Heart right ventricle (tissue), 16 donors: ENCODE data around the gene ARHGDIG. TPM values are rescaled to one million over a fixed set of nuclear protein-coding genes. Genes with fewer than 3 reads are reported as not detected.

Experiments used
- ATAC-seq, 8 donors: fragments of 200-7000 bp; cut with Tn5 transposase; one replicate each; pipeline ENCODE4 v1.9.1; 2020; ENCODE audit warnings: mild to moderate bottlenecking in 8 of 8, moderate library complexity in 8 of 8, moderate number of reproducible peaks in 1 of 8
- DNase-seq, 2 donors: peaks; one replicate each; pipeline ENCODE4 v3.0.0-alpha.2; 2020
- H3K27ac ChIP-seq, 10 donors: fragments of 200-600 bp; sonication (generic) in 2 of 10; one replicate each; pipeline versions ENCODE4 v1.5.0 to v1.8.0; 2020 to 2022; ENCODE audit warnings: mild to moderate bottlenecking in 3 of 10
- H3K27me3 ChIP-seq, 7 donors: fragments of 200-600 bp; one replicate each; pipeline ENCODE4 v1.8.0; 2021 to 2022; ENCODE audit warnings: mild to moderate bottlenecking in 2 of 7
- H3K36me3 ChIP-seq, 9 donors: fragments of 200-600 bp; sonication (generic) in 1 of 9; one replicate each; pipeline versions ENCODE4 v1.5.0 to v1.8.0; 2020 to 2022; ENCODE audit warnings: mild to moderate bottlenecking in 2 of 9
- H3K4me1 ChIP-seq, 9 donors: fragments of 200-600 bp; sonication (generic) in 1 of 9; one replicate each; pipeline versions ENCODE4 v1.5.0 to v1.8.0; 2020 to 2022; ENCODE audit warnings: mild to moderate bottlenecking in 4 of 9
- H3K4me3 ChIP-seq, 10 donors: fragments of 200-600 bp; sonication (generic) in 2 of 10; one replicate each; pipeline versions ENCODE4 v1.5.0 to v1.8.0; 2020 to 2022; ENCODE audit warnings: mild to moderate bottlenecking in 7 of 10, moderate library complexity in 2 of 10
- H3K9me3 ChIP-seq, 11 donors: fragments of 200-600 bp in 10 of 11; sonication (generic) in 2 of 11; one replicate each; pipeline versions ENCODE4 v1.5.0 to v1.8.0; 2013 to 2022; ENCODE audit warnings: mild to moderate bottlenecking in 2 of 11, control low read depth in 1 of 11, moderate library complexity in 1 of 11
- CTCF ChIP-seq, 9 donors: fragments of 200-600 bp; sonication (generic) in 2 of 9; IDR thresholded peaks; one replicate each; pipeline versions ENCODE4 v1.5.0 to v1.8.0; 2021 to 2022; ENCODE audit warnings: antibody characterized with exemption in 9 of 9, mild to moderate bottlenecking in 5 of 9, moderate library complexity in 1 of 9
- WGBS, 2 donors: extraction: QIAGEN DNeasy Blood & Tissue Kit; methylation state at CpG; one replicate each; pipeline ENCODE4 v1.1.7; 2013; ENCODE audit warnings: inconsistent platforms in 1 of 2; 5-methylcytosine and 5-hydroxymethylcytosine counted together
- intact Hi-C, 10 donors: fragments of 100-400 bp; cut with DNase I; formaldehyde crosslinking; loops; one replicate each; pipeline versions ENCODE4 v1.11.1 to v1.14.2; 2022
- polyA plus RNA-seq, 2 donors: library from polyadenylated mRNA; stranded (reverse); fragments of 200-250 nt; gene quantifications; one replicate each; pipeline ENCODE4 v1.2.3, GENCODE V29; 2013
- total RNA-seq, 10 donors: library from RNA; stranded (reverse); fragmentation: NEBNext Ultra II Directional in 3 of 10; extraction: Animal tissue kit (Norgen Biotek cat#: 25700) in 3 of 10; gene quantifications; one replicate each; pipeline versions ENCODE4 v1.2.1 to v1.2.4, GENCODE V29; 2021 to 2023
- donor health status: Arrhythmogenic right ventricular cardiomyopathy.
- donor health status: ischemic (EF 13 %, LVEDD 7.1; RV severe dilation, severe dysfunction).
- donor health status: healthy with polysubstance abuse.
- donor health status: DM: no; HTN: yes; CAD: no.
- donor health status: DM: no; HTN: no; CAD: no.
- donor health status: ischemic (EF 25% LVEDD 6.9; RV normal size, moderate dysfunction).
- donor health status: ischemic (EF 25% LVEDD 5.7; RV mildly dilated, moderate dysfunction).
- donor health status: healthy.
- donor health status: DM: yes; HTN: yes; CAD: no.
- donor health status: Ischemic cardiomyopathy.
- donor health status: ischemic (EF 35%, LVEDD 5.7; RV mildly dilated, moderate dysfunction).
- donor health status: nonischemic (EF 11% LVEDD 7.7; RV severe dilation, severe dysfunction).
- donor health status: DM: yes; HTN: yes; CAD: no.
- donor health status: PGD.
- donor health status: ischemic (EF 29% LVEDD 5.4; RV normal size, mild dysfunction).
- donor health status: nonischemic (EF 23%, LVEDD 6.1; RV moderate dilation, normal function).

Gene ARHGDIG
- total and polyA plus RNA-seq, 12 donors, result 0.17 to 16.9 (median 9.1) TPM

- Histone ChIP-seq H3K4me3 (no peak overlapping the region), H3K9me3 (no peaks in the 10 kb centered on the region), H3K27me3 (no peaks in the 10 kb centered on the region), H3K4me1 (peaks cover 1 to 38% (median 31%) of the 10 kb centered on the region in 9 donors), H3K27ac (no peak overlapping the region), H3K36me3 (peaks cover 0 to 21% (median 0%) of the 10 kb centered on the region in 9 donors)
- no peak for TF ChIP-seq CTCF (IDR thresholded peaks at IDR 0.05)
- WGBS, 2 donors, result 91 to 92% methylated on average over 13 of the region's 13 CpGs
- intact Hi-C loops, result no loop called here
- DNase-seq (no peak), ATAC-seq (no peak)
Observed at GRCh38 chr16:322476-323143, 42.2 kb downstream of the ARHGDIG start.

GRCh38 chr16:324201-324450 is 43.7 kb downstream of the ARHGDIG start:
- peaks cover 3 to 53% (median 38%) of the 10 kb centered on the region in 9 donors for H3K4me1 ChIP-seq
- no peak overlapping the region for H3K27ac ChIP-seq
- H3K4me3 ChIP-seq, result peak overlapping the region in 2 of 10 donors; percentile 24 to 27
- 89 to 90% methylated on average over 17 of the region's 17 CpGs for WGBS, 2 donors
- ATAC-seq (no peak), DNase-seq (no peak)
- no peaks in the 10 kb centered on the region for H3K9me3 ChIP-seq
- H3K36me3 ChIP-seq, result peaks cover 0 to 6% (median 0%) of the 10 kb centered on the region in 9 donors
- TF ChIP-seq CTCF (IDR thresholded peaks at IDR 0.05), result no peak
- intact Hi-C loops, result no loop called here
- H3K27me3 ChIP-seq, result no peaks in the 10 kb centered on the region

GRCh38 chr16:324451-325334 is 44.3 kb downstream of the ARHGDIG start:
- peaks cover 3 to 54% (median 38%) of the 10 kb centered on the region in 9 donors for H3K4me1 ChIP-seq
- H3K27me3 ChIP-seq, result no peaks in the 10 kb centered on the region
- TF ChIP-seq CTCF (IDR thresholded peaks at IDR 0.05), result no peak
- intact Hi-C loops, result no loop called here
- 61 to 66% methylated on average over 55 of the region's 55 CpGs for WGBS, 2 donors
- ATAC-seq, result peak in 7 of 8 donors; percentile 15 to 54 (median 42)
- peak overlapping the region in 7 of 10 donors; percentile 24 to 40 (median 27) for H3K4me3 ChIP-seq
- H3K9me3 ChIP-seq, result no peaks in the 10 kb centered on the region
- H3K27ac ChIP-seq, result peak overlapping the region in 7 of 10 donors; percentile 5 to 74 (median 40)
- H3K36me3 ChIP-seq, result peaks cover 0 to under 1% (median 0%) of the 10 kb centered on the region in 9 donors
- no peak for DNase-seq

GRCh38 chr16:325375-326145 is 45.2 kb downstream of the ARHGDIG start:
- no peak for ATAC-seq
- Histone ChIP-seq H3K27ac (peak overlapping the region in 3 of 10 donors; percentile 65 to 74 (median 72)), H3K27me3 (no peaks in the 10 kb centered on the region), H3K4me1 (peaks cover 3 to 58% (median 38%) of the 10 kb centered on the region in 9 donors), H3K9me3 (no peaks in the 10 kb centered on the region), H3K36me3 (no peaks in the 10 kb centered on the region), H3K4me3 (peak overlapping the region in 7 of 10 donors; percentile 24 to 40 (median 27))
- DNase-seq, result no peak
- no peak for TF ChIP-seq CTCF (IDR thresholded peaks at IDR 0.05)
- WGBS, 2 donors, result 85 to 87% methylated on average over 28 of the region's 28 CpGs
- intact Hi-C loops, result no loop called here
